ENCODE data around the gene TASOR2.

Gene TASOR2

DNA sequence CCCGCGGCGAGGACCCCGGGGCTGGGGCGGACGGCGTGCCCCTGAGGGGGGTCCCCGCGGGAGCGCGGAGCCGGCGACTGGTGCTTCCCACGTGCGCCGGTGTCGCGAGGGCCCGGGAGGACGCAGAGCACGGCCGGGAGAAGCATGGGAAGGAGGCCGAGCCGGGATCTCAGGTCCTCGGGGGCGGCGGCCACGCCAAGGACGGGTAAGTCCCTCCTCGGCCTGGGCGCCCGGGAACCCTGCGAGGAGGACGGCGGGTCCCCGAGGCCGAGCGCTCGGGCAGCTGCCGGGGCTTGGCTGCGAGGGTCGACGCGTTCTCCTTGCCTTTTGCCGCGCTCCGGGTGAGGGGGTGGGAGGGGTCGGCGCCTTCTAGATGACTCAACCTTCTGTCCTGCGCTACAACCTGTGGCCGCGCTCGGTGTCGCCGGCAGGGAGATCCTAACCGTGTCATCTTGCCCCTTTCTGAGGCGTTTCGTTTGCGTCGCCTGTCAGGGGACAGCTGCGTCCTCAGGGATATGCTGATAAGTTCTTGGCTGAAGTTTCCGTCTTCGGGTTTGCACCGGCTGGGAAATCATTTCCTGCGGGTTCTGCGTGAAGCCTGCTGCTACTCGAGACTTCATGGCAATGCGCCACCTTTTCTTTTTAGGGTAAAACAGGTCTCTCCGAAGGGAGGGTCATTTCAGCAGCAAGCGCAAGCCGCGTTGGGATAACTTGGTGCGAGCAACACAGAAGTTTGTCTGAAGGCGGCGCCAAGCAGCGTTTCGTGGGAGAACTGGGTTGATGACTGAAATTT, 529 bp downstream of the TASOR2 start:
- no peak for DNase-seq

GRCh38 chr10:5685764-5686240, 1.2 kb downstream of the TASOR2 start:
- no peak for DNase-seq

DNA sequence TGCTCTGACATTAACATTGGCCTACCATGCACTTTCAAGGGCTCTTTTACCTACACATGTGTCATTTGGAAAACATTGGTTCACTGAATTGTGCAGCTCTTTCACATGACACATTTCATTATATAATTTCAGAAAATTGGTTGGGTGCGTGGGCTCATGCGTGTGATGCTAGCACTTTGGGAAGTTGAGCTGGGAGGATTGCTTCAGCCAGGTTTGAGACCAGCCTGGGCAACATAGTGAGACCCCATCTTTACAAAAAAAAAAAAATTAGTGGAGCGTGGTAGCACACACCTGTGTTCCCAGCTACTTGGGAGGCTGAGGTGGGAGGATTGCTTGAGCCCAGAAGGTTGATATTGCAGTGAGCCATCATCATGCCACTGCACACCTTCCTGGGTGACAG, 3.9 kb downstream of the TASOR2 start:
- no peak for DNase-seq

GRCh38 chr10:5691786-5692185, 7.1 kb downstream of the TASOR2 start:
- no peak for DNase-seq

- DNase-seq: no peak
Measured at GRCh38 chr10:5692461-5693358, 8.1 kb downstream of the TASOR2 start.

GRCh38 chr10:5694573-5694972, 9.9 kb downstream of the TASOR2 start:
- no peak for DNase-seq

DNA sequence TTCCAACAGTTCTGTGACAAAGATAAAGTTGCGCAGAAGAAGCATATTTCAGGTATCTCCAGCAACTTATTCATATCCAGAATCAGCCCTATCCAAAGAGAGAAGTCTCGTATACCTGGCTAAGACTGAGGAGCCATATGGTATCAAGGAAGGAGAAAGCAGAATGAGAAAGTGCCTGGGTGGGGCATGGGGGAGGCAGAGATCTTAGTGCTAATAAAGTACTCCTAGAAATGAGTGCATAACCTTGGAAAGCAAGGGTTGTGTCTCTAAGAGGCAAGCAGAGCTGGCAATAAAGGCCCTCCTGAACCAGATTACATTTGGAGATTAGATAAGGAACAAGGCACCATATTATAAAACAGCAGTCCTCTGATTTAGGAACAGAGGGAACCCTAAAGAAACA, 12.7 kb downstream of the TASOR2 start:
- no peak for DNase-seq

GRCh38 chr10:5698062-5698461, 13.4 kb downstream of the TASOR2 start:
- no peak for DNase-seq

GRCh38 chr10:5708356-5708755, 23.7 kb downstream of the TASOR2 start:
- DNase-seq: no peak

- DNase-seq: no peak
Measured at GRCh38 chr10:5709865-5710264, 25.2 kb downstream of the TASOR2 start.

DNA sequence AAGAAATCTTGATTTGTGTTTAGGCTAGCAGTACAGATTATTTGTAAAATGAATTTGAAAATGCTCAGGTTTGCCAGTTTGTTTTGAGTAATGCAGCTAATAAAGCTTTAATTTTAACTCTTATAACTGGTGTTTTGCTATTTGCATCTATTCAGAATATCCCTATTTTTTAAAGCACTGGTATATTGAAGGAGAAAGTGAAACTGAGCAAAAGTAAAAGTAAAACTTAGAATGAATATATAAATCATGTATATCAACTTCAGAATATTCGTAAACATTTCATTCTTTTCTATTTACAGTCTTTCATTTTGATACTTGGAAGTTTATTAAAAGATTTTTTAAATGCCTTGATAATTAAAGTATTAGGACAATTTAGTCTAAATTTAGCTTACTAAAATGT, 26.2 kb downstream of the TASOR2 start:
- no peak for DNase-seq

DNA sequence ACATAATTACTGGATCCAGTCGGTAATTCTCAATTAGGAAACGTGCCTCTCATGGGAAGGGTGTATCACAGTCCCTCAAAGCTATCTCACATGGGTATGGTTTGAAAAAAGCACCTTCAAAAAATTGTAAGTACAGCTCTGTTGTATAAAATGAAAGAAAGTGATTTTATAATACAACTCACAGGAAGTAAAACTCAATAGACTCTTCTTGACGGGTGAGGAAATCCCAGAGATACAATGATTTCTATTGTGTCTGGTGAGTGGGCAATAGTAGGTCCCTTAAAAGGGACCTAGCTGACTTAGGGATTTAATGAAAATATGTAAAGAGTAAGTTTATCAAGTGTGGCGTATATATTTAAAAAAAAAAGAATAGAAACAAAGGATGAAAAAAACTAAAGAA, 27.0 kb downstream of the TASOR2 start:
- no peak for DNase-seq

- DNase-seq: no peak
Measured at GRCh38 chr10:5719546-5719945, 34.9 kb downstream of the TASOR2 start.

DNA sequence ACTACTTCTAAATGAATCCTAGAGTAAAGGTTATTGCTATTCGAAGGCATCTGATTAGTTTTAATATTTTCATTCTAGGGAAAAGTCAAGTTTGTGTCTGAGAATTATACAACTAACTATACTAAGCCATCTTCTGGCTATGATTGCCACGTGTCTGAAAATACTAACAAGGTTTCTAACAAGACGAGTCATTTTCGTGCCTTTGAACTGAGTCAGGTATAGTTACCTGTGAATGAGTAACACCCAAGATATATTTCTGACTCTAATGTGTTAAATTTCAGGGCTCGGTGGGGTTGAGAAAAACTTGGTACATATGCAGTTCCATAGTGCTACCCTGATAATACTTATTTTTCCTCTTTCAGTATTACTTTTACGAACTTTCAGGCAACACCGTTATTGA, 35.5 kb downstream of the TASOR2 start:
- DNase-seq: no peak

DNA sequence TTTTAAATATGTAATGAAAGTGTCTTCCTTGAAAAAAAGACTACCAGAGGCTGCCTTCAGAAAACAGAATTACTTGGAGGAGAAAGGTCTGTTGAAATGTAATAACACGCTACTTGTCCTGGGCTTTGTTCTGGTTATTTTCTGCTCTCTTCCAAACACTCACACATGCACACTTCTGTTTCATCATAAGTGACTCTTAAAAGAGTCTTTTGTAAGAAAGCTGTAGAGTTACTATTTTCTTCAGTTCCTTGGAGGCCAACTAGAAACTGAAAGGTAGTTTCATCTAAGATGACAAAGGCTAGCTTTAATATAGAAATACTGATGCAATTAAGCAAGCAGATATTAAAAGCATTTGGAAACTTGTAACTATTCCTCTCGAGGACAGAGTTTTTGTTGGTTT, 39.1 kb downstream of the TASOR2 start:
- DNase-seq: no peak

GRCh38 chr10:5730766-5731165, 46.1 kb downstream of the TASOR2 start:
- no peak for DNase-seq

DNA sequence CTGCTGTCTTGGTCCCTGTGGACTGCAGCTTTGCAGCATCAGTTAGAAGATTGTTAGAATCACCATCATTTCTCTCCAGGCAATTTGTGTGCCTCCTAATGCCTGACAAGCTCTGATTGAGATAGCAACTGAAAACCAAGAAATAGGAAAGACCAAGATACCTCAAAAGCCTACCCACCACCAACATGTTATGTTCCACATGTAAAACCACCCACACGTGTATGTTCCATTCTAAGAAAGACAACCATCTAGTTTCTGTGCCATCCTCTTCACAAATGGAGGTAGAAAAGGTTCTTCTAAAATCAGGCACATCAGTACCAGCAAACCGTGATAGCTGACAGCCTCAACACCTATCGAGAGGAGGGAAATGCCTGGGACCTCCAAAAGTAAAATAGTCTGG, 46.9 kb downstream of the TASOR2 start:
- no peak for DNase-seq

DNA sequence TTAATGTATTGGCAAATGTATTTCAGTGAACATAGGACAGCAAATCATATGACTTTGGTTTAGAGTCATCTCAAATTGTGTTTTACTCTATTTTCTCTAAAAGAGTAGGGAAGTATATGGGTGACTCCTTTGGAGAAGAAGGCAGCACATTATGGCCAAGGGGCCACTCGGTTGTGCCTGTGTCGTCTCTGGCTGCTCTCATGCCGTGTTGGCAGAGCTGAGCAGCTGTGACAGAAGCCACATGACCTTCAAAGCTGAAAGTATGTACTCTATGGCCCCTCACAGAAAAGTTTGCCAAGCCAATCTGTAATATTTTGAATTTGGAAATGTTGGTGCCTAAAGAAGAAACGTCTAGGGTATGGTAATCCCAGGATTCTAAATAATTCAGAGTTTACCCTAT, 47.5 kb downstream of the TASOR2 start:
- DNase-seq: no peak
